Fibroblast of the aortic adventitia (primary cell): Measurements from ENCODE around the gene HOXA11. TPM values are rescaled to one million over a fixed set of nuclear protein-coding genes. Genes with fewer than 3 reads are reported as not detected.

Experiments
- DNase-seq: peaks from one replicate; pipeline ENCODE4 v3.0.0-alpha.2; 2010; ENCODE audit warnings: low read depth
- H3K4me3 ChIP-seq: 2 replicates; pipeline ENCODE4 v1.5.1; 2011; ENCODE audit warnings: low read depth, mild to moderate bottlenecking, control low read depth, low read length, moderate library complexity
- total RNA-seq: library from RNA; depleted of rRNA; stranded (reverse); fragments of >200 nt; gene quantifications from 2 replicates; pipeline ENCODE4 v1.2.3, GENCODE V29; 2012; ENCODE audit warnings: low replicate concordance
- TF ChIP-seq, protein P1 (sequence below): IDR thresholded peaks from 2 replicates; pipeline ENCODE4 v1.5.1; 2011; ENCODE audit warnings: mild to moderate bottlenecking, low read length, control low read depth, inconsistent platforms; ENCODE audit not compliant: insufficient read depth

HOXA11 gene
- total RNA-seq, 1 donor: not detected

DNA sequence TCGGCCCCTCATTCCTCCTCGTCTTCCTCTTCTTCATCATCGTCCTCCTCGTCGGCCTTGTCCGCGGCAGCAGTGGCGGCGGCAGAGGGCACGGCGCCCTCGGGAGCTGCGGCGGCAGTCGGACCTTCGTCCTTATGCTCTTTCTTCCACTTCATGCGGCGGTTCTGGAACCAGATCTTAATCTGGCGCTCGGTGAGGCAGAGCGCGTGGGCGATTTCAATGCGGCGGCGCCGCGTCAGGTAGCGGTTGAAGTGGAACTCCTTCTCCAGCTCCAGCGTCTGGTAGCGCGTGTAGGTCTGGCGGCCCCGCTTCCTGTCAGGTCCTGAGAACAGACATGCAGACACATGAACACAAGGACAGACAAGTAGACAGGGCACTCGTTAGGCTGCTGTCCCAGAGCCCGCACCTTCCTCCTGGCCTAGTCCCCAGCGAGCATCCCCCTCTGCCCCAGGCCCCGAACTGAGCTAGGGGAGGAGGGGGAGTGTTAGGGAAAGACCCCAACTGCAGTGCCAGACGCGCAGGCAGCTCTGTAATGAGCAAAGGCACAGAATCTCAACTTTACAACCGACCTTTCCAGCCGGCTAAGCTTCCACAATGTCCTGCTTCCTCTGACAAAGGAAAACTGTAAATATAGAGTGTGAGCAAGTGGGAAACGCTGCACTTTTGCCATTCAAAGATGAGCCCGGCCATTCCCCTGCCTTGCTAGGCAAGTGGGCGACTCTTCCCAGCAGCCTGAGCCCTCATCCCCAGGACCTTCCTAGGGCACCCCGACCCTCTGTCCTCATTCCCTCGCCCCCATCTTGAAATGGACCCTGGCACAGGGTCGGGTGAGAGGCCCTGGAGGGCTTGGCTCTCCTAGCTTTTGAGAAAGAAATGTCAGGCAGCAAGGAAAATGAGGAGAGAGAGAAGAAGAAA is 29.9 kb downstream of the HOXA11 start:
- TF ChIP-seq, protein P1, sequence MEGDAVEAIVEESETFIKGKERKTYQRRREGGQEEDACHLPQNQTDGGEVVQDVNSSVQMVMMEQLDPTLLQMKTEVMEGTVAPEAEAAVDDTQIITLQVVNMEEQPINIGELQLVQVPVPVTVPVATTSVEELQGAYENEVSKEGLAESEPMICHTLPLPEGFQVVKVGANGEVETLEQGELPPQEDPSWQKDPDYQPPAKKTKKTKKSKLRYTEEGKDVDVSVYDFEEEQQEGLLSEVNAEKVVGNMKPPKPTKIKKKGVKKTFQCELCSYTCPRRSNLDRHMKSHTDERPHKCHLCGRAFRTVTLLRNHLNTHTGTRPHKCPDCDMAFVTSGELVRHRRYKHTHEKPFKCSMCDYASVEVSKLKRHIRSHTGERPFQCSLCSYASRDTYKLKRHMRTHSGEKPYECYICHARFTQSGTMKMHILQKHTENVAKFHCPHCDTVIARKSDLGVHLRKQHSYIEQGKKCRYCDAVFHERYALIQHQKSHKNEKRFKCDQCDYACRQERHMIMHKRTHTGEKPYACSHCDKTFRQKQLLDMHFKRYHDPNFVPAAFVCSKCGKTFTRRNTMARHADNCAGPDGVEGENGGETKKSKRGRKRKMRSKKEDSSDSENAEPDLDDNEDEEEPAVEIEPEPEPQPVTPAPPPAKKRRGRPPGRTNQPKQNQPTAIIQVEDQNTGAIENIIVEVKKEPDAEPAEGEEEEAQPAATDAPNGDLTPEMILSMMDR: no peak
- DNase-seq: no peak
- H3K4me3 ChIP-seq: no peak overlapping the region

DNA sequence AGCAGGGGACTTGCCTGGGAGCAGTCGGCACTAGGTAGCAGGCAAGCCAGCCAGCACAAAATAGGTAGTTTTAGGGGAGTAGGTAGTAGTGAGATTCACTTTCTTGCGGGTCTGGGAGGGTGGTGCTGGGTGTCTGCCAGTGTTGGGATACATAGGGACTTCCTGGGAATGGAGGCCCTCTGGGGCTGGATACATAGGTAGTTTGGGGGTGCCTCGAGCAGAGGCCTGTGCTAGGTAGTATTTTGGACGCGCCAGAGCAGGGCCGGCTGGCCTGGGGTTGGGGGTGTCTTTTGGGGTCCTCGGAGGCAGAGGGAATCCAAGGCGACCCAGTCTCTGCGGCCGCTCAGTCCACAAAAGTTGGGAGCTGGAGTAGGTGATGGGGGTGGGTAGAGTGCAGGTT is 30.7 kb downstream of the HOXA11 start:
- no peak overlapping the region for H3K4me3 ChIP-seq
- TF ChIP-seq, protein P1: no peak
- no peak for DNase-seq

DNA sequence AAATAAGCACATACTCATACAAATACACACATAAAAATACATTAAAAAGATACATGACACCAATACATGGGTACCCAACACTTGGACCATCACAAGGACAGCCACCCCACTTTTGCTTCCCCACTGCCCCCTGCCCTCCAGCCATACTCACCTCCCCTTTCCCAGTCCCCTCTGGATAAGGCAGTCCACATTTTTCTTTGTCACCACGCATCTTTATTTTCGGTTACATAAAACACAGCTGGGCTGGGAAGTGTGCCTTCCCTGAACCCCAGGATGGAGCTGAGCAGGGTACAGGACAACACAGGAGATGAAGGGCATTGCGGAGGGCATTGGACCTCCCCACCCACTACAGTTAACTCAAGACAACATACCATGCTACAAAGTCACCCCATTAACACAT is 31.5 kb downstream of the HOXA11 start:
- TF ChIP-seq, protein P1: no peak
- no peak overlapping the region for H3K4me3 ChIP-seq
- no peak for DNase-seq

DNA sequence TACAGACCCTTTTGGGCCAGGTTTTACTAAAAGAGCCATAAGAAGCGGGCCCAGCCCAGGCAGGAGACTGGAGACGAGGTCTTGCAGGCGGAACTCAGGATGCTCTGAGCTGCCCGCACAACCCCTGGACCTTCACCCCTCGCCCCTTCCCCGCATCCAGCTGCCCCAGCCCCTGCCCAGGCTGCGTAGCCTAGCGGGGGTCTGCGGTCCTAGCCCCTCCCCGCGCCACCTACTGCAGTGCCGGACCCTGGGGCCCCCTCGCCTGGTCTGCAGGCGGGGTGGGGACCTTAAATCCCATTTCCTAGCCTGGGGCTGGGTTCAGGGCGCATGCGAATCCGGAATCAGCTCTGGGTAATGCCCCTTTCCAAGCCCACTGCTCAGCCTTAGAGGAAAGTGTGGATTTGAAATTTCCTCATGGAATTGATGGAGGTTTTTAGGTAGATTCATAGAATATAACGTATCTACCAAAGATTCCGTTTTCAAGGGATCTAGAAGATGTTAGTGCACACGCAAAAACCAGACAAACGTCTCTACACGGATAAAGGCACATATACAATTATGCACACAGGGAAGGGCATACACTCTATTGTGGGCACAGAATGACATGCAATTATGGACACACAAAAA is 32.1 kb downstream of the HOXA11 start:
- no peak overlapping the region for H3K4me3 ChIP-seq
- DNase-seq: no peak
- TF ChIP-seq, protein P1: no peak

DNA sequence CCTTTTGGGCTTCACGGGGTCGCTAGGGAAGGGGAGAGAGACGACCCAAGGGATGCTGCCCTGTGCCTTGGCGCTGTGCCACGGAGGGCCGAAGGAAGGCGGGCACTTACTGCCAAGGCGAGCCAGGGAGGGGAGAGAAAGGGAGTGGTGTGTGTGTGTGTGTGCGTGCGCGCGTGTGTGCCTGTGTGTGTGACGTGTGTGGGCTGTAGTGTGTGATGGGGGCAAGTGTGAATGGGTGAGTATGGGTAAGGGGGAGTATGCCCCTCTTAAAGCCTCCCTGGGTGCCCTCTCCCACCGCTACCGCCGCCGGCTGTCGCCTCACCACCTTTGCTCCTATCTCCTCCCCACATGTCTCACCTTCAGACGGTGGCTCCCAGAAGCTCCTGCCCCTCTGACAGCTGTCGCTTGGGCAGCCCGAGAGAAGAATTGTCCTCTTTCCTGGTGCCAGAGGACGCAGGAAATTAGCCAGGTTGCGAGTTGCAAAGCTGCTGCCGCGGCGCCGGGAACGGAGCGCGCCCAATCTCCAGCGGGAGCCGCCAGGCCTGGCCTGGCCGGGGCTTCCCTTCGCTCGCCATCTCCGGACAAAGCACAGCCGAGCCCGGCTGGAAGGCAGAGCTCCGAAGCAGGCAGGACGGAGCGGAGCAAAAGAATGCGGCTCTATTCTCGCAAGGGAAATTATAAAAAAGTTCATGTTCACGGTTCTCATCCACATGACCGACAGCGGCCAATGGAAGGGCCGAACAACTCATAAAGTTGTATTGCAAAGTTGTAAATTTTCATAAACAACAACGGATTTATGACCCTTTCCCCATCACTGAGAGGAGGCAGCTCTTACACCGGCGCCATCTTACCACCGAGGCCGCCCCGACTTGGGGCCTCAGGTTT is 32.9 kb downstream of the HOXA11 start, which contains the start of gene HOXA3:
Gene HOXA3, minus strand, starts transcription at position 653 of the 885 bp plus-strand sequence. CDS start 41,943 bp downstream, outside the sequence.
- no peak within 1 kb of the TSS for H3K4me3 ChIP-seq
- TF ChIP-seq, protein P1: no peak
- DNase-seq: no peak

DNA sequence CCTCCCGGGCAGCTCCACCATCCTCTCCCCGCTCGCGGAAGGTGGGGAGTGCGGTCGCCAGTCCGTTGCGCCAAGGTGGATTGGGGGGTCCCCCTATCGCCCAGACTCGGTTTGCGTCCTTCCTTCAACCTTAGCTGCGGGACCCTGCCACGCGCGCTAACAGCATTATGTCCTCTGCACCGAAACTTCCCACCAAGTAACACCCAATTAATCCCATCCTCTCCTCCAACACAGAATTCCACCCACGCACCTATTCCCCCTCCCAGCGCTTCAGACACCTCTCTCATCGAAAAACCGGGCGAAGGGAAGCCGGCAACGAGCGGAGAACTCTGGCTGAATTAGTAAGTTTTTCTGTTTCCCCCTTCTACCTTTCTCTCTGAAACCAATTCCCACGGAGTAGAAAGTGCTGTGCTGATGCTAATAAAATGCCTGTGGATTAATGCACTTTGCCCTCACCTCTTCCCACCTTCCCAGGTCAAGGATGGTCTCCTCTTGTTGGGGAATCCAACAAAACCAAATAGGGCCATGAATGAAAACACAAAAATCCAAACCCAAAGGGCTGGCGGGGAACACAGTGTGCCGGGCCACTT is 33.6 kb downstream of the HOXA11 start:
- H3K4me3 ChIP-seq: peak overlapping the region; percentile 49
- no peak for DNase-seq
- TF ChIP-seq, protein P1: no peak
